ENCODE measurements around the gene CCDC77. TPM values are rescaled to one million over a fixed set of nuclear protein-coding genes. Genes with fewer than 3 reads are reported as not detected.

CCDC77 gene
- polyA plus RNA-seq, 1 of the 3 experiments (the other 2 are of a cell fraction): 5.9 TPM

- no peak overlapping the region for H2AFZ ChIP-seq (ENCODE audit: low read depth)
- peaks cover 47% of the 10 kb centered on the region for H3K27me3 ChIP-seq (ENCODE audit: insufficient read depth)
- H3K9me2 ChIP-seq: no peaks in the 10 kb centered on the region
- H3K27ac ChIP-seq (ENCODE audit: low read depth in 2 of 2, low read length in 1 of 2): no peak overlapping the region
- H3K4me3 ChIP-seq (ENCODE audit: low read depth in 2 of 2, low read length in 1 of 2): peak overlapping the region; percentile 55; a peak in 3 of 4 replicates
- H3K79me2 ChIP-seq (ENCODE audit: insufficient read depth): no peaks in the 10 kb centered on the region
- CTCF ChIA-PET: interaction anchor here (1.5 to 21.8 kb wide), 3 partner anchors 16 to 82 kb away, joined by 3 to 560 read pairs (median 12); no protein-coding TSS in a partner anchor
- POLR2A ChIA-PET: no interaction called here
- no peaks in the 10 kb centered on the region for H3K9me3 ChIP-seq
- no peaks in the 10 kb centered on the region for H3F3A ChIP-seq (replicated peaks; ENCODE audit: insufficient read depth)
- peak overlapping the region; percentile 93 for H3K4me2 ChIP-seq
- peaks cover 0 to 5% of the 10 kb centered on the region in 2 experiments; a peak in 1 of 4 replicates for H3K4me1 ChIP-seq (ENCODE audit: control insufficient read depth in 1 of 2, insufficient read depth in 2 of 2, low read depth in 1 of 2, low read length in 1 of 2)
- no peak overlapping the region for H3K9ac ChIP-seq
- H3K36me3 ChIP-seq (replicated peaks in 1 of 2; ENCODE audit: control insufficient read depth in 1 of 2, insufficient read depth in 2 of 2, low read length in 1 of 2): no peaks in the 10 kb centered on the region
- no peak for DNase-seq
- no peaks in the 10 kb centered on the region for H4K20me1 ChIP-seq (ENCODE audit: insufficient read depth)
- no peak for TF ChIP-seq EP300 (IDR thresholded peaks at IDR 0.05; ENCODE audit: borderline replicate concordance in 1 of 2, low read depth in 1 of 2, low read length in 1 of 2)
- TF ChIP-seq RFX5 (IDR thresholded peaks at IDR 0.05; ENCODE audit: low read length): no peak
- no peak for TF ChIP-seq EZH2phosphoT487 (IDR thresholded peaks at IDR 0.05; ENCODE audit: borderline replicate concordance, low read depth)
- TF ChIP-seq TCF12 (IDR thresholded peaks at IDR 0.05): no peak
- TF ChIP-seq PBX3 (IDR thresholded peaks at IDR 0.05): no peak
- TF ChIP-seq USF2 (IDR thresholded peaks at IDR 0.05; ENCODE audit: borderline replicate concordance, low read depth, low read length): no peak
- no peak for TF ChIP-seq FOXJ3 (CRISPR knock-in tag; IDR thresholded peaks at IDR 0.05)
- TF ChIP-seq SMC3 (IDR thresholded peaks at IDR 0.05; ENCODE audit: low read depth, low read length): no peak
- no peak for TF ChIP-seq NRF1 (IDR thresholded peaks at IDR 0.05; ENCODE audit: low read depth, low read length)
- TF ChIP-seq TEAD4 (IDR thresholded peaks at IDR 0.05; ENCODE audit: borderline replicate concordance, insufficient read depth): no peak
- WGBS (ENCODE audit: low lambda C conversion rate): 37% methylated on average over 5 of the region's 5 CpGs
Observed at GRCh38 chr12:459050-459429, 57.6 kb downstream of the CCDC77 start.

- no peak for TF ChIP-seq ELF1 (IDR thresholded peaks at IDR 0.05)
- TF ChIP-seq RXRA (IDR thresholded peaks at IDR 0.05; ENCODE audit: borderline replicate concordance, low read depth): no peak
- peak; percentile 14 for TF ChIP-seq CHD2 (IDR thresholded peaks at IDR 0.05; ENCODE audit: low read length, partially characterized antibody)
- peak within 1 kb of the TSS; percentile 55 for H3K4me3 ChIP-seq (ENCODE audit: low read depth in 2 of 2, low read length in 1 of 2)
- 0 out of 2 replicates have a peak within 1 kb of the TSS, but pooled peaks have one; percentile 46 for H2AFZ ChIP-seq (ENCODE audit: low read depth)
- H4K20me1 ChIP-seq (ENCODE audit: insufficient read depth): no peaks in the 10 kb centered on the region
- no peak within 1 kb of the TSS for H3K9ac ChIP-seq
- peak within 1 kb of the TSS; percentile 93 for H3K4me2 ChIP-seq
- no peaks in the 10 kb centered on the region for H3K36me3 ChIP-seq (replicated peaks in 1 of 2; ENCODE audit: control insufficient read depth in 1 of 2, insufficient read depth in 2 of 2, low read length in 1 of 2)
- ChIA-PET CTCF (interaction anchor here (1.0 to 21.8 kb wide), 4 partner anchors 17 to 111 kb away, joined by 3 to 560 read pairs (median 8); no protein-coding TSS in a partner anchor), POLR2A (no interaction called here)
- 4% methylated on average over 31 of the region's 82 CpGs for WGBS (ENCODE audit: low lambda C conversion rate)
- peaks cover 47% of the 10 kb centered on the region for H3K27me3 ChIP-seq (ENCODE audit: insufficient read depth)
- peak; percentile 88 for DNase-seq
- H3F3A ChIP-seq (replicated peaks; ENCODE audit: insufficient read depth): no peaks in the 10 kb centered on the region
- H3K27ac ChIP-seq (ENCODE audit: low read depth in 2 of 2, low read length in 1 of 2): no peak within 1 kb of the TSS
- H3K9me3 ChIP-seq: no peaks in the 10 kb centered on the region
- no peaks in the 10 kb centered on the region for H3K79me2 ChIP-seq (ENCODE audit: insufficient read depth)
- H3K9me2 ChIP-seq: no peaks in the 10 kb centered on the region
- peaks cover 0 to 5% of the 10 kb centered on the region in 2 experiments; a peak in 1 of 4 replicates for H3K4me1 ChIP-seq (ENCODE audit: control insufficient read depth in 1 of 2, insufficient read depth in 2 of 2, low read depth in 1 of 2, low read length in 1 of 2)
Observed at GRCh38 chr12:459430-460258, 58.2 kb downstream of the CCDC77 start, which contains the start of gene B4GALNT3. TSS of gene B4GALNT3 (plus strand) at chr12:459939. CDS start at chr12:460377, 438 bp downstream.

Data from SK-N-SH (cell line).